Measurements from ENCODE around the gene C3orf33. TPM values are rescaled to one million over a fixed set of nuclear protein-coding genes. Genes with fewer than 3 reads are reported as not detected.

Gene C3orf33
- polyA plus RNA-seq, 1 experiment: 2.0 TPM

GRCh38 chr3:155748611-155749365 lies 57.3 kb downstream of the C3orf33 start:
- H3K36me3 ChIP-seq (ENCODE audit: control insufficient read depth, insufficient read depth, low read length): no peaks in the 10 kb centered on the region
- no peak for TF ChIP-seq CTCF (IDR thresholded peaks at IDR 0.05; ENCODE audit: insufficient read depth, low read depth, low read length)
- no peak overlapping the region for H3K4me3 ChIP-seq (ENCODE audit: low read depth, low read length)
- ChIA-PET CTCF (interaction anchor here (0.6 to 2.2 kb wide), 3 partner anchors 14 to 295 kb away, joined by 3 to 6 read pairs (median 3); partner anchors contain the start of gene C3orf33), POLR2A (no interaction called here)
- H3K27me3 ChIP-seq (ENCODE audit: control insufficient read depth, insufficient read depth, low read length): peaks cover 2% of the 10 kb centered on the region
- DNase-seq (ENCODE audit: low read depth): peak; percentile 30

GRCh38 chr3:155747946-155748290 lies 58.2 kb downstream of the C3orf33 start:
- Histone ChIP-seq H3K36me3 (ENCODE audit: control insufficient read depth, insufficient read depth, low read length) (no peaks in the 10 kb centered on the region), H3K27me3 (ENCODE audit: control insufficient read depth, insufficient read depth, low read length) (peaks cover 2% of the 10 kb centered on the region), H3K4me3 (ENCODE audit: low read depth, low read length) (no peak overlapping the region)
- POLR2A ChIA-PET: no interaction called here
- CTCF ChIA-PET: interaction anchor here (2.2 kb wide), 1 partner anchor 58 kb away, joined by 6 read pairs; the partner anchor contains the start of gene C3orf33
- no peak for TF ChIP-seq CTCF (IDR thresholded peaks at IDR 0.05; ENCODE audit: insufficient read depth, low read depth, low read length)
- DNase-seq (ENCODE audit: low read depth): no peak

GRCh38 chr3:155747286-155747945 lies 58.7 kb downstream of the C3orf33 start:
- ChIA-PET POLR2A (no interaction called here), CTCF (interaction anchor here (0.7 to 2.2 kb wide), 2 partner anchors 59 to 114 kb away, joined by 3 to 6 read pairs; partner anchors contain the start of gene C3orf33)
- H3K27me3 ChIP-seq (ENCODE audit: control insufficient read depth, insufficient read depth, low read length): peaks cover 2% of the 10 kb centered on the region
- H3K4me3 ChIP-seq (ENCODE audit: low read depth, low read length): no peak overlapping the region
- DNase-seq (ENCODE audit: low read depth): no peak
- no peak for TF ChIP-seq CTCF (IDR thresholded peaks at IDR 0.05; ENCODE audit: insufficient read depth, low read depth, low read length)
- H3K36me3 ChIP-seq (ENCODE audit: control insufficient read depth, insufficient read depth, low read length): no peaks in the 10 kb centered on the region

GRCh38 chr3:155746703-155747102 lies 59.4 kb downstream of the C3orf33 start:
- POLR2A ChIA-PET: no interaction called here
- H3K4me3 ChIP-seq (ENCODE audit: low read depth, low read length): no peak overlapping the region
- no peak for DNase-seq (ENCODE audit: low read depth)
- peaks cover 3% of the 10 kb centered on the region for H3K27me3 ChIP-seq (ENCODE audit: control insufficient read depth, insufficient read depth, low read length)
- TF ChIP-seq CTCF (IDR thresholded peaks at IDR 0.05; ENCODE audit: insufficient read depth, low read depth, low read length): no peak
- CTCF ChIA-PET: no interaction called here
- H3K36me3 ChIP-seq (ENCODE audit: control insufficient read depth, insufficient read depth, low read length): no peaks in the 10 kb centered on the region

GRCh38 chr3:155745795-155746550 lies 60.1 kb downstream of the C3orf33 start:
- no peak for TF ChIP-seq CTCF (IDR thresholded peaks at IDR 0.05; ENCODE audit: insufficient read depth, low read depth, low read length)
- Histone ChIP-seq H3K27me3 (ENCODE audit: control insufficient read depth, insufficient read depth, low read length) (peaks cover 5% of the 10 kb centered on the region), H3K36me3 (ENCODE audit: control insufficient read depth, insufficient read depth, low read length) (no peaks in the 10 kb centered on the region), H3K4me3 (ENCODE audit: low read depth, low read length) (no peak overlapping the region)
- ChIA-PET POLR2A (no interaction called here), CTCF (no interaction called here)
- DNase-seq (ENCODE audit: low read depth): no peak
